AG09309 (cell line): ENCODE measurements around the gene KAZN.

ENCODE experiments used
- DNase-seq: peaks from one replicate; pipeline ENCODE4 v3.0.0-alpha.2; 2010; ENCODE audit warnings: low read depth
- H3K4me3 ChIP-seq: 2 replicates; pipeline ENCODE4 v1.5.1; 2011; ENCODE audit warnings: mild to moderate bottlenecking, low read depth, low read length, moderate library complexity; ENCODE audit not compliant: control insufficient read depth
- TF ChIP-seq, protein P1 (sequence below): IDR thresholded peaks from 2 replicates; pipeline ENCODE4 v1.5.1; 2011; ENCODE audit warnings: mild to moderate bottlenecking, low read depth, low read length, inconsistent platforms; ENCODE audit not compliant: insufficient read depth, control insufficient read depth; ENCODE audit errors: missing control alignments

KAZN gene

DNA sequence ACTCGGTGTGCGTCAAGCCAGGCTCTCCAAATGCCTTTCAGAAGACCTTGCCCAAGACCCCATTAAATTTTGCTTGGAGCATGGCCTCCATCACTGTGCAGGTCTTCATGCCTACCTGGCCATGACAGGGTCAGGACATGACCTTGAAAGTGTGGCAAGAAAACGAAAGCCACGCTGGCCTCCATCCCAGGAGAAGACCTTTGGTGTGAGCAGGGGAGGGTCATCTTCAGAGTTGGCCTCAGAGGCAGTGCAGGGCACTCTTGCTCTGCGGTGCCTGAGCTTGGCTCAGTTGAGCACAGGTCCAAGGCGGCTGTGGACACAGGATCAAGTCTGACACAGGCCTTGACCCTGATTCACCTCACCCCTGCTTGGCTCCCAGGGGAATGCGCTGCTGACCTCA, 373.6 kb downstream of the KAZN start:
- TF ChIP-seq, protein P1, sequence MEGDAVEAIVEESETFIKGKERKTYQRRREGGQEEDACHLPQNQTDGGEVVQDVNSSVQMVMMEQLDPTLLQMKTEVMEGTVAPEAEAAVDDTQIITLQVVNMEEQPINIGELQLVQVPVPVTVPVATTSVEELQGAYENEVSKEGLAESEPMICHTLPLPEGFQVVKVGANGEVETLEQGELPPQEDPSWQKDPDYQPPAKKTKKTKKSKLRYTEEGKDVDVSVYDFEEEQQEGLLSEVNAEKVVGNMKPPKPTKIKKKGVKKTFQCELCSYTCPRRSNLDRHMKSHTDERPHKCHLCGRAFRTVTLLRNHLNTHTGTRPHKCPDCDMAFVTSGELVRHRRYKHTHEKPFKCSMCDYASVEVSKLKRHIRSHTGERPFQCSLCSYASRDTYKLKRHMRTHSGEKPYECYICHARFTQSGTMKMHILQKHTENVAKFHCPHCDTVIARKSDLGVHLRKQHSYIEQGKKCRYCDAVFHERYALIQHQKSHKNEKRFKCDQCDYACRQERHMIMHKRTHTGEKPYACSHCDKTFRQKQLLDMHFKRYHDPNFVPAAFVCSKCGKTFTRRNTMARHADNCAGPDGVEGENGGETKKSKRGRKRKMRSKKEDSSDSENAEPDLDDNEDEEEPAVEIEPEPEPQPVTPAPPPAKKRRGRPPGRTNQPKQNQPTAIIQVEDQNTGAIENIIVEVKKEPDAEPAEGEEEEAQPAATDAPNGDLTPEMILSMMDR: no peak
- DNase-seq: no peak
- no peak overlapping the region for H3K4me3 ChIP-seq

DNA sequence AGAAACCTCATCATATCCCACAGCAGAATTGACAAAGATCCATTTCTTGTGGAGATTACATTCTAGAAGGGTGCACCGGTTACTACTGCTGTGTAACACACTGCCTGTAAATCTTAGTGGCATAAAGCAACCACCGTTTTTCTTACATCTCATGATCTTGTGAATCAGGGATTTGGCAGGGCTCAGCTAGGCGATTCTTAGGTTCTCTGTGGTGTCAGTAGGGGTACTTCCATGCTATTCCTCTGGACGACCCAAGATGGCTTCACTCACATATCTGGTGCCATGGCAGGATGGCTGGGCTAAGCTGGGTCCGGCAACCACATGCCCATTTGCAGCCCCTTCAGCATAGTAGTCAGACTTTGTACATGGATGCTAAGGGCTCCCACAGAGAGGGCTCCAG, 375.3 kb downstream of the KAZN start:
- no peak overlapping the region for H3K4me3 ChIP-seq
- TF ChIP-seq, protein P1: no peak
- no peak for DNase-seq

DNA sequence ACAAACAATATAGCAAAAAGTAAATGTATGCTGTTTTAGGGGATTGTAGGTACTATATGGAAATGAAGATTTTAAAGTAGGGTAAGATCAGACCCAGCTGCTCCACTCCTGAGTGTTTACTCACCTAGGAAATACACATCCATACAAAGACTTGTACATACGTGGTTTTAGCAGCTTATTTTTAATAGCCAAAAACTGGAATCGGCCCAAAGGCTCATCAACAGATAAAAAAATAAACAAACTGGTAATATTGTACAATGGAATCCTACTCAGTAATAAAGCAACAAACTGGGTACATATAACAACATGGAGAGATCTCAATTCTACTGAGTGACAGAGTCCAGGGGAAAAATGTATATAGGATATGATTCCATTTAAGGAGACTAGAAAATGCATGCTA, 375.9 kb downstream of the KAZN start:
- TF ChIP-seq, protein P1: no peak
- DNase-seq: no peak
- no peak overlapping the region for H3K4me3 ChIP-seq

DNA sequence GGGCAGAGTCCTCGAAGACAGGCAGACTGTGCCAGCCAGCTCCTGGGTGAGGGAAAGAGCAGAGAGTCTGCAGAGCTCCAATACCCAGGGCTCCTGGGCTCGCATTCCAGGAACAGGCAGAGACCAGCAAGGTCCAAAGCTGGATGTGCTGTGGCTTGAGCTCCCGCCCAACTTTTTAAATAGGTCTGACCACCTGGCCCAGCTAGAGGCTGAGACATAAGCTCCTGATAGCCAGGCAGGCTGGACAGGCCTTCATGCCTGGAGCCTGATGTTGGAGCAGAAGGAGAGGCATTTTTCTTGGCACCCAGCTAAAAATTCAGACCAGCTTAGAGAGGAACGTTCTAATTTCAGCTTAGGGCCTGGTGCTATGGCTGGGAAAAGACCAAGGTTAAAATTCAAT, 376.6 kb downstream of the KAZN start:
- TF ChIP-seq, protein P1: no peak
- no peak for DNase-seq
- no peak overlapping the region for H3K4me3 ChIP-seq

DNA sequence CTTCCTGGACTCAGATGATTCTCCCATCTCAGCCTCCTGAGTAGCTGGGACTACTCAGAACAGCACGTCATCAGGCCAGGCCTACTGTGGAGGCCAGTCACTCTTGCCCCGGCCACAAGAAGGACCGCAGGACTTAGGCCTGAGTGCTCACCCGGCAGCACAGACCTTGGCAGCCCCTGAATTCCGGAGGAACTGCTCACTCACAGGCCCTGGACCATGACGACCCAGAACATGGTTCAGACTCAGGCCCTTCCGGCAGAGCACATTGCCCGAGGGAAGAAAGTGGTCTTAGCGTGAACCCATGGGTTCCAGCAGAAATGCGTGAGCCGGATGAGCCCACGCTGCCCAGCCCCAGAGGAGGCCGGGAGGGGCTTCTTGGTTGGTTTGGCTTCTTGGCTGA, 377.8 kb downstream of the KAZN start:
- no peak overlapping the region for H3K4me3 ChIP-seq
- TF ChIP-seq, protein P1: no peak
- DNase-seq: no peak

DNA sequence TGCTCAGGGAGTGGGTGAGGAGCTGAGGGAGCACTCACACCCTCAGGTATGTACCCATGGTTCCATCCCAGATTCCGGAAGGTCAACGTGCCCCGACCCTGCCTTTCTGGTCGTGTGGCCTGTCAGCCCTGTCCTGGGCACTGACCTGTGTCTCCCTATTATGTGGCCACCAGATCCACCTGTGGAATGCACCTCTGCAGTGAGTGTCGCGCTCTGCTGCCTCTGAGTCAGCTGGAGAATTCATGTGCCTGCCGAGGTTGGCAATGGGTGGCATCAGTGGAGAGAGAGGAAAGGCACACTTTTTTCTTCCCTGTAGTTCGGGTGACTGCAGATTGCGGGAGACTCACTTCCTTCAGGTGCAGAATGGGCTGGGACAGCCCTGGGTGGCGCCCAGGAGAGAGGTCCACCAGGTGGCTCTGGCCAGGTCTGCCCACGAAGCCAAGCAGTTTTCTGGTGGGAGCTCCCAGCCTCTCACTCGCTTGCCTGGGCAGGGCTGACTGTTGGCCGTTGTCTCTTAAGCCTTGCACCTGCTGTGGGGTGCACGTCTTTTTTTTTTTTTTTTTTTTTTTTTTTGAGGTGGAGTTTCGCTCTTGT, 378.9 kb downstream of the KAZN start:
- TF ChIP-seq, protein P1: no peak

More for the DNA sequence above, 378.9 kb downstream of the KAZN start:
- H3K4me3 ChIP-seq: no peak overlapping the region
- DNase-seq: no peak
